GM19239 (cell line): Measurements from ENCODE around the gene IKZF3.

Source experiments
- DNase-seq: peaks from one replicate; pipeline ENCODE4 v3.0.0; 2011; ENCODE audit warnings: low spot score; ENCODE audit not compliant: insufficient read length
- FAIRE-seq: peaks from 2 replicates; lab custom pipeline; 2011; peaks lifted over from hg19 to GRCh38; lab: Jason Lieb, UNC

The IKZF3 gene

DNA sequence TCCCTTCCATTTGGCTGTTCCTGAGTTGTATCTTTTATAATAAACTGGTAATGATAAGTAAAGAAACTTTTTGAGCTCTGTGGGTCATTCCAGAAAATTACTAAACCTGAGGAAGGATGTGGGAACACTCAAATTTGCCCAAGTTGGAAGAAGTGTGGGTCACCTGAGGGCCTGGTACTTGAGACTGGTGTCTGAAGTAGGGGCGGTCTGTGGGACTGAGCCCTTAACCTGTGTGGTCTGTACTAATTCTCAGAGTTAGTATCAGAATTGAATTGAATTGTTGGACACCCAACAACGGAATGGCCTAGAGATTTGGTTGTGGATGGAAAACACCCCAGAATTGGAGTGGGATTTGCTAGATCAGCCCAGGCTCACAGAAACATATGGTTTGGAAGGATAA is 43.1 kb downstream of the IKZF3 start:
- peak; percentile 18 for FAIRE-seq
- no peak for DNase-seq

DNA sequence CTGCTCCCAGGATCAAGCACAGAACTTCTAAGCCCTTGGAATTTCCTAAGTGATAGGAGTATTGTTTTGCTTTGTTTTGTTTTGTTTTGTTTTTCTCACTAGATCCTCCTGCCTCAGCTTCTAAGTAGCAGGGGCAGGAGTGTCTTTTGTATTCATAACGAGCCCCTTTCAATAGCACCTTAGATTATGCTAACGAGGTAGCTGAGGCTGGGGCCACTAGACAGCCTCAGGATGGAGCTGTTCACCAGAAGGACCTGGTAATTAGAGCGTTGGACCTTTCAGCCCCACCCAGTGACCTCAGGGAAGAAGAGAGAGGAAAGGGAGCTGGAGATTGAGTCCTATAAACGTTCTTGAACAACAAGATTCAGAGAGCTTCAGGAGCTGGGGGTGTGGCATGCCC is 43.6 kb downstream of the IKZF3 start:
- peak; percentile 53 for FAIRE-seq
- DNase-seq, result no peak

DNA sequence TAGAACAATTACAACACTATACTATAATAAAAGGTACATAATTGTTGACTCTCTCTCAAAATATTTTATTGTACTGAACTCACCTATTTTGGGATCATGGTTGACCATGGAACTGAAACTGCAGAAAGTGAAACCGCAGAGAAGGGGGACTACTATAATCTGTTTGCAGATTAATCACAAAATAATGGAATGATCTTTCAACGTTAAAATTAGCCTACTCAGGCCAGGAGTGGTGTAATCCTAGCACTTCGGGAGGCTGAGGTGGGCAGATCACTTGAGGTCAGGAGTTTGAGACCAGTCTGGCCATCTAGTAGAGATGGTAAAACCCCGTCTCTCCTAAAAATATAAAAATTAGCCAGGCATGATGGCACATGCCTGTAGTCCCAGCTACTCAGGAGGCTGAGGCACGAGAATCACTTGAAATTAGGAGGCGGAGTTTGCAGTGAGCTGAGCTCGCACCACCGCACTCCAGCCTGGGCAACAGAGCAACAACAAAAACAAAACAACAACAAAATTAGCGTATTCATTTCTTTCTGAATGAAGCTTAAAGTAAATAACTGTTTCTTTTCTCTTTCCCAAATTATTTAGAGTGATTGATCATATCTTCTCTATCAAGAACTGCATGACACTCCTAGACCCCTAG is 45.6 kb downstream of the IKZF3 start:
- FAIRE-seq (peak; percentile 81), DNase-seq (no peak)

DNA sequence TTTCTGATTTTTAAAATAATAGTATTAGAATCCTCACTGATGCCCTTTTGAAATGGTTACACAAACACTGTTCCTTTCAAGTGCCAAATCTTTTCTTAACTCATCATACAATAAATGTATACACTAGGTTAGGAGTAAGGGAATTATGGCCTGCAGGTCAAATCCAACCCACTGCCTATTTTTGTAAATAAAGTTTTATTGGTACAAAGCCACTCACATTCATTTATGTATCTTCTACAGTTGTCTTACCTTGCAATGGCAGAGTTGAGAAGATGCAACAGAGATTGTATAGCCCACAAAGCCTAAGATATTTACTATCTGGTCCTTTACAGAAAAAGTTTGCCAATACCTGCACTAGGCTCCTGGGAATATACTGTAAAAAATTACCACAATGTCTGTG is 47.8 kb downstream of the IKZF3 start:
- no peak for FAIRE-seq
- no peak for DNase-seq

DNA sequence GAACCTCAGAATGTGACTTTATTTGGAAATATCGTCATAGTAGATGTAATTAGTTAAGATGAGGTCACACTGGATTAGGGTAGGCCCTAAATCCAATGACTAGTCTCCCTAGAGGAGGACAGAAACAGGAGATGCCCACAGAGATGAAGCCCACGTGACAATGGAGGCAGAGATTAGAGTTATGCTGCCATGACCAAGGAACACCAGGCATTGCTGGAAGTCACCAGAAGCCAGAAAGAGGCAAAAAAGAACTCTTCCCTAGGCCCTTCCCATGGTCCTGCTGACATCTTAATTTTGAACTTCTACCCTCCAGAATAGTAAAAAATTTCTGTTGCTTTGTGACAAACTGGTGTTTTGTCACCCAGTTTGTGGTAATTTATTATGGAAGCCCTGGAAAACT is 49.6 kb downstream of the IKZF3 start:
- FAIRE-seq, result no peak
- no peak for DNase-seq

DNA sequence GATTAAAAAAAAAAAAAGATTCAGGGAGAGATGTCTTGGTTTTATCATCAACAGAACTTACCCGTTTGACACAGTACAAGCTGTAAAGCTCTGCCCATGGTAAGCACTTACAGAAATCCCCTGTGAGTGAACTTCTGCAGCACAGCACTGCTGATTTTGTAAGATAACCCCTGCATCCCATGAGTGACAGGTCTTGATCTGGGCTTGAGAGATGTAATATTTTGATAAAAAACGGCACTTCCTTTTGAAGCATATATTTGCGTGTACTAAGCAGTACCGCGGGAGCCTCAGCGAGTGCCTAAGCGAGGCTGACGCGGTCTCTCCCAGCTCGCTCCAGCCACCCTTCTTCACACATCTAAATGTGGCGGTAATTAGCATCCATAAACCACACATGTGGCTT is 50.5 kb downstream of the IKZF3 start:
- DNase-seq (no peak), FAIRE-seq (peak; percentile 76)

DNA sequence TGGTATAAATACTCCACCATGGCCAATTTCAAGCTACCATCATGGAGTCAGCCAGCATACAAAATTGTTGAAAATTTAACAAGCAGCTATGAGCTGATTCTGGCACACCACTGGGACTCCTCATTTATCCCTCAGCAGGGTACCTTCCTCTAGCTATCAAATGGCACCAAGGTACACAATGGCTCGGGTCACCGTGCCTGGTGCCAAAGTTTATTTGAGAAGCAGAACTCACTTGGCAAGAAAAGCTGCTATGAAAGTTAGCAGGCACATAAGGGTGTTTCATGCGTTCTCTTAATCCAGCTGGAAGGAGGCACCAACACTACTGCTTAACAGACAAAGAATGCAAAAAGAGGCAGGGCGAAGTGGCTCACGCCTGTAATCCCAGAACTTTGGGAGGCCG is 51.6 kb downstream of the IKZF3 start:
- no peak for FAIRE-seq
- no peak for DNase-seq

DNA sequence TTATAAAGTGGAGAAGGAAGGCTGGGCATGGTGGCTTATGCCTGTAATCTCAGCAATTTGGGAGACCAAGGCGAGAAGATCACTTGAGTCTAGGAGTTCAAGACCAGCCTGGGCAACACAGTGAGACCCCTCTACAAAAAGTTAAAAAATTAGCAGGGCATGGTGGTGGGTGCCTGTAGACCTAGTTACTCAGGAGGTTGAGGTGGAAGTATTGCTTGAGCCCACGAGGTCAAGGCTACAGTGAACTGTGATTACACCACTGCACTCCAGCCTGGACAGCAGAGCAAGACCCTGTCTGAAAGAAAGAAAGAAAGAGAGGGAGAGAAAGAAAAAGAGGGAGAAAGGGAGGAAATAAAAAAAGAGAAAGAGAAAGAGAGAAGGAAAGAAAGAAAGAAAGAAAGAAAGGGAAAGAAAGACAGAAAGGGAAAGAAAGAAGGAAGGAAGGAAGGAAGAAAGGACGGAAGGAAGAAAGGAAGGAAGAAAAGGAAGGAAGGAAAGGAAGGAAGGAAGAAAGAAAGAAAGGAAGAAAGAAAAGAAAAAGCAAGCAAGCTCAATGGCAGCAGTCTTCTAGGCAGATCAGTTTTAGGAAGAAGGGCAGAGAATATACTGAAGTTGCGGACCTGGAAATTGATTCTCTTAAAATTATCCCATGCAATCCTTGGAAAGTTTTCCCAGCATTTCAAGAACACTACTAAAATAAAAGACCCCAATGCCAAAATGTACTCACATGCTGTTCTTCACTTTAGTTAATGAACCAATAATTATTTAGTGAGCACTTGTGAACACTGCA is 53.0 kb downstream of the IKZF3 start:
- DNase-seq (no peak), FAIRE-seq (no peak)

DNA sequence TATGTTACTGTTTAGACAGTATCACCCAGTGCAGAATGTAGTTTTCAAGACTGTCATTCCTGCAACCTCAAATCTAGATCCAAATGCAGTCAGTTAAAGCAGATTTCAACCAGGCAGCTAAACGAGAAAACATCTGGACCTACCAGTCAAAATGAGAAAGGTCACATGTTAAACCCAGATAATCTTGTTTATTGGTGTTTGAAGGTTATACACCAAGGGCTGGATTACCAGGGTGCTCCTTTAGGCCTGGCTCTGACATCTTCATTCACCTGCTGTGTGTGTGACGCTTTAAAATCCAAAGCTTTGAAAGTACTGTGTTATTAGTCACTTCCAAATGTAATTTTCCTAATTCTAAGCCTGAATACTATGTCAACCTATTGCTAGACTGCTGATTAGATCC is 54.9 kb downstream of the IKZF3 start:
- FAIRE-seq, result peak; percentile 97

DNA sequence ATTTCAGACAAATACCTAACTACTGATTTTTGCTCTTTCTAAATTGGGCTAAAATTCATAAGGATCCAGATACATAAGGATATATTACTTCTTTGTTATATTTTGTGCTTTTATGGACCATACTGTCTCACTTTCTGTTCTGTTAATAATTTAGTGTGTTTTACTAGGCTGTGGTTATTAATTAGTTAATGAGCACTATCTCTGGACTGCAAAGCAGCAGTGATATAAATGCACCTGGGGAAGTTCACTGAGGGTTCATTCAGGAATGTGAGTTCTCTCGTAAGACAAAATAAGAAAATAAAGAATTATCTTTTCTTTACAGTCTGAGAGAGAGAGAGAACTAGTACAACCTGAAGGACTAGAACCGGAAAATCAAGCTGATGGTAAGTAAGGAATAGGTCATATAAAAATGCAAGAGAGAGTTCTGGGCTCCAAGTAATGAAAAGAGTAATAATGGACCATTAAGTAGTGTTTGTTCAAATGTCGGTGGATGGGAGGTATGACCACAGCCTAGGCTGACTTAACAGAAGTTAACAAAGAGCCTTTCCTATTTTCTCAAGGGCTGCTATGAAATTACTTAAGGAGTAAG is 55.6 kb downstream of the IKZF3 start:
- DNase-seq (no peak), FAIRE-seq (no peak)

More for the DNA sequence above, 54.9 kb downstream of the IKZF3 start:
- no peak for DNase-seq

DNA sequence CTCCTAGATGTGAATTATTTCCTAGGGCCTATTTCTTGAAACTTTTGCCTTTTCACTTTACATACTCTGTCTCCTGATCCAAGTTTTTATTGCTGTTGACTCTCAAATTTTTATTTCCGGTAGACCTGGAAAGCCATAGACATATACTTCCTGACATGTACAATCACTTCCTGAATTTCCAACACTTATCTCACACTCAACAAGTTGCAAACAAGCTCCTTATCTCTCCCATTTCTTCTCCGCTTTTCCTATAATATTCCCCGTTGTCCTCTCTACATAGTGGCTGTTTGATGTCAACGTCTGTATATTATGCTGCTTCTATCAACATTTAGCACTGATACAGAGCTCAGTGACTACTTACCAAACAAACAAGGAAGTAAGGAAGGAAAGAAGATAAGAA is 59.3 kb downstream of the IKZF3 start:
- DNase-seq (no peak), FAIRE-seq (peak; percentile 58)

DNA sequence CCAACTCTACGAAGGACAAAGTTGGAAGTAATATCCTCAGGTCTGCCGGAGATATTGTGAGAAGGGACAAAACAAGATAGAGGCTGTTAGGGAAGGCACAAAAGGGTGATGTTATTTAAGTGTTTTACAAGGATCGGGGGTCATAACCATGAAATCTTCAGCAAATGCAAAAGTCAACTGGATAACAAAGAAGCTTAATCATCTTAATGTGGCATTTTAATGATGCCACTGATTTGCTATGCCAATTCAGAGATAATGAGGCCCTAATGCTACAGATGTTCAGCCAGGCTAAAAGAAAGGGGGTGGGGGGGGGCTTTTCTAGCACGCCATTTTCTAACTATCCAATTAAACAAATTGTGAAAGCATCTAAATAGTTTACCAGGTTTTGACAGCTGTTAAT is 63.1 kb downstream of the IKZF3 start:
- no peak for DNase-seq
- peak; percentile 59 for FAIRE-seq

DNA sequence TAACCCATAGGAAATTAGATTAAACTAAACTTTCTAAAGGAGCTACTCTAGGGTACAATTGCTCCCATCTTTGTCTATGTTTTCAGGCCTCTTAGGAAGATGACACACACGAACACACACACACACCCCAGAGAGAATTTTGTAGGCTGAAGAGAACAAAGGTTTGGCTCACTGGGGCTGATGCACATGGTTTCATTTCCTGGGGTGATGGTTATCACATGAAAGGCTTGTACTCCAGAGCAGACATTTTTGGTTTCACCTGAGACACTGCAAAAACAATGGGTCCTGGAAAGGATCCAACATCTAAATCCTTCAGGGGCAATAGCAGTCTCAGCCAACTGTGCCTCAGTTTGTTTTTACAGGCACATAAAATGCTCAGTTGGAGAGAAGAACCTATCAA is 63.6 kb downstream of the IKZF3 start:
- FAIRE-seq (peak; percentile 96), DNase-seq (peak; percentile 24)

DNA sequence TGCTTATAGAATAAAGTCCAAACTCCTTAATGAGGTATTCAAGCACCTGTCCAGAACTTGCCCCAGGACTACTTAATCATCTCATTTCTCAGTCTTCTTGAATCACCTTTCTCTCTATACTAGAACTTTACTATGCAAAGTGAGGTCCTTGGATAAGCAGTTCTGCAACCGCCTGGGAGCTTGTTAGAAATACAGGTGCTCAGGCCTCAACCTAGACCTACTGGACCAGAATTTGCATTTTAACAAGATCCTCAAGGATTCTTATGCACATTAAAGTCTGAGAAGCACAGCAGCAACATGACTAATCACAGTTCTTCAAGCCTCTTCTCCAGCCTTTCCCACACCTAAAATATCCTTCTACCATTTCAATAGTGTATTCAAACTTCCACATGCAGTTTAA is 64.7 kb downstream of the IKZF3 start:
- DNase-seq (no peak), FAIRE-seq (peak; percentile 84)

DNA sequence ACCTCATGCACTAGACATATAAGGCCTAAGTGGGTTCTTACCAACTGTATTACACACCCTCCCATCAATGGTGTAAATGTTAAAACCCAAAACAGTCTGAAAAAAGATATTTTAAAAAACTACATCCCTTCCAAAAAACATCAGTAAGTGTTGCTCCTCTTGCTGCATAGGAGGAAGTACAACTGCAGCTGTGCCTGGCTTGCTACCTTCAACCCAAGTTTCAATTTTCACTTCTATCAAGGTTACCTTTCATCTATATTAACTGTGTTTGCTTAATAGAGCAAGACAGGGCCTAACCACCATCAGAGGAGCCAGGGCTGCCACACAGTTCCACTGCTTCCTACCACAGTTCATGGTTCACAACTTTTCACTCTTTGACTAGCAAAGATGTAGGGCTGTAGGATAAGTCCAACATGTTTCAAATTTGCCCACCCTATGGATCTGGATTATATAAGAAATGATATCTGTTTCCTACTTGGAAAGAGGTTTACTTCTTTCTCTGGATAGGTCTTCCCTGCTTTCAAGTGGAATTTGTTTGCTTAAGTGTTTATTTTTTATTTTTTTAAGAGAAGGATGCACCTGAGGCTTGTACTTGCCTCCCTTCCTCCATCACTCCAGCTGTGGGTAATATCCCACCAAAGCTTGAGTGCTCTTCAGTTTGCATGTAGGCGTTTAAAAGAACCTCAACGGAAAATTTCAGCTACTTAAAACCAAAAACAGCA is 69.7 kb downstream of the IKZF3 start:
- peak; percentile 100 for FAIRE-seq
- peak; percentile 53 for DNase-seq

DNA sequence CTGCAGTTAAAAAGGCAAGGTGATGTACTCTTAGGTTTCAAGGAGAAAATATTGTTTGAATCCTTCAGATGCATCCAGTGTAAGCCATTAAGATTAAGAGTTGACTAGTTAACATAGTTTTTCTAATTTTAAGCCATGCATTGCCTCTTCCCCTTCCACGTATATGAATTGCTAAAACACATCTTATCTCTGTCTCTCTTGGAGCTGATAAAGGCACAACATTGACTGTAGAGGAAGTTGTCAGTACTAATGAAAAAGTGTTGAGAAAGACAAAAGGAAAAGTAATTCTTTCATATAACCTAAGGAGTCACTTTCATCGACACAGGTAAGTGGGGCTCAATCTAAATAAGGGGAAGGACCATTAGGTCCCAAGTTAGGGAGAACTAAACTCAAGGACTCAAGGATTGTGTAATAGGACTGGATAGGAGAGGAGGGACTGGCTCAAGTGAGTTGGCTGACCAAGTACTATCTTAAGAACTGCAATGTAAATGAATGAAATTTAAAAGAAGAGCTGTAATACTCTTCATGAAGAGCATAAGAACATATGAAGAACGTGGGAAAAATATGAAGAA is 70.7 kb downstream of the IKZF3 start:
- DNase-seq (no peak), FAIRE-seq (no peak)

DNA sequence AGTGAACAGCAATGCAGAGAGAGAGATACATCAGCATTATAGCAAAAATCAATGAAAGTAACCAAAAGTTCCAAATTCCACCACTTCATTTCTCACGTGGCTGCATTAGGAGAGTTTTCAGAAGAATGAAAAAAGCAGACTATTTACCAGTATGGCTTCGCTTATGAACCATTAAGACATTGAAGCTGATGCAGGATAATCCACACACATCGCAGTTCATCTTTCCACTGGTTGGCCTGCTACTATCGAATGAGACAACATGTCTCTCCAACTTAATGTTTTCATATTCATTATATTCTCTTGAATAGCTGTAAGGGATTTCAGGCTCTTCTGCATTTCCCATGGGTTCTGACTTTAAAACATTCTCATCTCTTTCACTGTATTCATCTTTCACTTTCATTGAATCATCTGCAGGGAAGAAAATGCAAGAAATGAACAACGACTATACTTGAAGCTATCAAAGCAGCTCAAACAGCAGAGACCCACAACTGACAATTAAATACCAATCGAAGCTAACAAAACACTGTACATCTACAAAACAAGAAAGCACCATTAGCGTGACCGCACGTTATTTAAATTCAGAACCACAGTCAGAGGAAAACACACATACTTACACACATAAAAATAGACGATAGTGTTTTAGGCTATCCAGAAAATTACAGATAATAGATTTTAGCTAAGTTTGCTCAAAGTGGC is 71.4 kb downstream of the IKZF3 start:
- DNase-seq (no peak), FAIRE-seq (peak; percentile 96)

DNA sequence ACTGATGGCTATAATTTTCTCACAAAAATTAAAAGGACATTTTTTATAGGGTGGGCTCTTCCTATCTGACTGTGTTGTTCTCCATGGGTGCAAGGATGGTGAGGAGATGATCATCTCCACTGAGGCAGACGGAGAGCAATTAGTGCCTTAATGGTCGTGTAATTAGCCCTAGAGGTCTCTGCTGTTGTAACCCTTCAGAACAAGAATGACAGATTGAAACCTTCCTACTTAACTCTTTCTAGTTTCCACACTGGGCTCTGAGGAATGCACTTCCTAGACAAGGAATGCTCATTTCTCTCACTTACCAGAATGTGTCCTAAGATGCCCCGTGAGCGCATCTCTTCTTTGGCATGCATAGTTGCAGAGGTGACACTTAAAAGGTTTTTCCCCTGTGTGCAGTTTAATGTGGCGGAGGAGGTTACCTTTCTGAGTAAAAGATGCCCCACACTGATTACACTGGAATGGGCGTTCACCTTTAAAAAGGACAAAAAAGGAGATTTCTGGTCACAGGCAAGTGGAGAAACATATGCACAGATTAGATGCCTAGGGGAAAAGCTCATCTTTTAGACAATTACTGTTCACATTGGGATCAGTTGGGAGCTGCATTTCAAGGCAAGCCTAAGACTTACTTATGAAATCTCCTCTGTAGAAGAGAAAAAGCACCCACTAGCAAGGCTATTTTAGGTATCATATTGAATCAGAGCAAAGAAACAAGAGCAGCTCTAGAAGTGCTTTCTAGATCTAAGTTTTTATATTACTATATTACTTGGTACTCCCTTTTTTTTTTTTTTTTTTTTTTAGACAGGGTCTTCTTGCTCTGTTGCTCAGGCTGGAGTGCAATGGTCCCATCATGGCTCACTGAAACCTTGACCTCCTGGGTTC is 72.8 kb downstream of the IKZF3 start:
- DNase-seq (no peak), FAIRE-seq (no peak)
